Mucosa of descending colon (tissue), 3 donors: ENCODE data around the gene ZFAND4. TPM values are rescaled to one million over a fixed set of nuclear protein-coding genes. Genes with fewer than 3 reads are reported as not detected.

Source experiments
- ATAC-seq: fragments of 200-7000 bp; cut with Tn5 transposase; one replicate; pipeline ENCODE4 v1.9.1; 2020; ENCODE audit warnings: mild to moderate bottlenecking, moderate library complexity
- DNase-seq, 3 donors: peaks; one replicate each; pipeline ENCODE4 v3.0.0-alpha.2; 2020
- H3K36me3 ChIP-seq: fragments of 200-600 bp; one replicate; pipeline ENCODE4 v1.8.0; 2021; ENCODE audit warnings: low read depth, mild to moderate bottlenecking
- H3K4me1 ChIP-seq: fragments of 200-600 bp; one replicate; pipeline ENCODE4 v1.8.0; 2021; ENCODE audit warnings: low read depth, mild to moderate bottlenecking
- H3K4me3 ChIP-seq: fragments of 200-600 bp; one replicate; pipeline ENCODE4 v1.8.0; 2021; ENCODE audit warnings: mild to moderate bottlenecking
- H3K9me3 ChIP-seq: fragments of 200-600 bp; one replicate; pipeline ENCODE4 v1.8.0; 2021; ENCODE audit warnings: mild to moderate bottlenecking
- intact Hi-C, 2 donors: fragments of 100-400 bp; cut with DNase I in 1 of 2; cut with micrococcal nuclease in 1 of 2; formaldehyde crosslinking; loops; one replicate each; pipeline versions ENCODE4 v1.11.0 to v1.11.1; 2022; cut with DNase I, micrococcal nuclease
- total RNA-seq, 3 donors: library from RNA; stranded (reverse); fragmentation: NEBNext Ultra II Directional in 2 of 3; extraction: Animal tissue kit (Norgen Biotek cat#: 25700) in 2 of 3; gene quantifications; one replicate each; pipeline versions ENCODE4 v1.2.1 to v1.2.4, GENCODE V29; 2021 to 2023
- TF ChIP-seq, protein P1 (sequence below): fragments of 200-600 bp; IDR thresholded peaks from one replicate; pipeline ENCODE4 v1.8.0; 2022; ENCODE audit warnings: antibody characterized with exemption, mild to moderate bottlenecking
- donor health status: DM: no; HTN: no; CAD: no; lungs with moderate emphysema.
- donor health status: DM: no; HTN: no; CAD: no.
- donor health status: DM: no; HTN: yes; CAD: no.

ZFAND4 gene
- total RNA-seq, 3 donors from 2014 or later, result 15.5 to 22.1 (median 21.5) TPM

DNA sequence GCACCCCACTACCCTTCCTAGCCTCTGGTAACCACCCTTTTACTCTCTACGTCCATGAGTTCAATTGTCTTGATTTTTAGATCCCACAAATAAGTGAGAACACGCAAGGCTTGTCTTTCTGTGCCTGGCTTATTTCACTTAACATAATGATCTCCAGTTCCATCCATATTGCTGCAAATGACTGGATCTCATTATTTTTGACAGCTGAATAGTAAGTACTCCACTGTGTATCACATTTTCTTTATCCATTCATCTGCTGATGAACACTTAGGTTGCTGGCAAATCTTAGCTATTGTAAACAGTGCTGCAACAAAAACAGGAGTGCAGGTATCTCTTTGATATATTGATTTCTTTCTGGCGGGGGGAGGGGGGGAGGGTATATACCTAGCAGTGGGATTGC lies 106.2 kb downstream of the ZFAND4 start:
- no peak for ATAC-seq

More for the DNA sequence above, 106.2 kb downstream of the ZFAND4 start:
- no peak for DNase-seq
- no peak overlapping the region for H3K4me3 ChIP-seq
- TF ChIP-seq, protein P1, sequence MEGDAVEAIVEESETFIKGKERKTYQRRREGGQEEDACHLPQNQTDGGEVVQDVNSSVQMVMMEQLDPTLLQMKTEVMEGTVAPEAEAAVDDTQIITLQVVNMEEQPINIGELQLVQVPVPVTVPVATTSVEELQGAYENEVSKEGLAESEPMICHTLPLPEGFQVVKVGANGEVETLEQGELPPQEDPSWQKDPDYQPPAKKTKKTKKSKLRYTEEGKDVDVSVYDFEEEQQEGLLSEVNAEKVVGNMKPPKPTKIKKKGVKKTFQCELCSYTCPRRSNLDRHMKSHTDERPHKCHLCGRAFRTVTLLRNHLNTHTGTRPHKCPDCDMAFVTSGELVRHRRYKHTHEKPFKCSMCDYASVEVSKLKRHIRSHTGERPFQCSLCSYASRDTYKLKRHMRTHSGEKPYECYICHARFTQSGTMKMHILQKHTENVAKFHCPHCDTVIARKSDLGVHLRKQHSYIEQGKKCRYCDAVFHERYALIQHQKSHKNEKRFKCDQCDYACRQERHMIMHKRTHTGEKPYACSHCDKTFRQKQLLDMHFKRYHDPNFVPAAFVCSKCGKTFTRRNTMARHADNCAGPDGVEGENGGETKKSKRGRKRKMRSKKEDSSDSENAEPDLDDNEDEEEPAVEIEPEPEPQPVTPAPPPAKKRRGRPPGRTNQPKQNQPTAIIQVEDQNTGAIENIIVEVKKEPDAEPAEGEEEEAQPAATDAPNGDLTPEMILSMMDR, result no peak
- H3K9me3 ChIP-seq, result no peaks in the 10 kb centered on the region
- intact Hi-C loops, result no loop called here
- no peaks in the 10 kb centered on the region for H3K36me3 ChIP-seq
- H3K4me1 ChIP-seq, result no peaks in the 10 kb centered on the region

Other genes starting within 250 kb of the ZFAND4 start
- gene WASHC2C, start 54.5 kb upstream of the ZFAND4 start, total RNA-seq, result 10 to 100 TPM; 52.5 to 88.4 (median 62.1) TPM
- 10 to 100 TPM; 13.2 to 19.8 (median 19.1) TPM for gene AGAP4, start 174.7 kb upstream of the ZFAND4 start, total RNA-seq